DMS79 treated with DMSO at 0.1 percent for 48 hours (cell line): ENCODE results near the gene NINJ1.
A peak's percentile ranks its signal among the peaks of the same experiment; 100 is the strongest.

Experiments
- DNase-seq: peaks from one replicate; lab custom pipeline; 2025; lab: John Stamatoyannopoulos, UW

NINJ1 gene

DNA sequence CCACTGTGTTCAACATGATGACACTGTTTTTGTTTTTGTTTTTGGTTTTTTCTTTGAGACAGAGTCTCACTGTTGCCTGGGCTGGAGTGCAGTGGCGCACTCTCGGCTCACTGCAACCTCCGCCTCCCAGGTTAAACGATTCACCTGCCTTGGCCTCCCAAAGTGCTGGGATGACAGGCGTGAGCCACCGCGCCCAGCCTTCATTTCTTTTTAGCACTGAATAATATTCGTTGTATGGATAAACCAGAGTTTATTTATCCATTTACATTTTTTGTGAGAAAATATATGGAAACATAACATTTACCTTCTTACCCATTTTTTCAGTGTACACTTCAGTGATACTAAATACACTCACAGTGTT, 33.8 kb downstream of the NINJ1 start:
- no peak for DNase-seq

DNA sequence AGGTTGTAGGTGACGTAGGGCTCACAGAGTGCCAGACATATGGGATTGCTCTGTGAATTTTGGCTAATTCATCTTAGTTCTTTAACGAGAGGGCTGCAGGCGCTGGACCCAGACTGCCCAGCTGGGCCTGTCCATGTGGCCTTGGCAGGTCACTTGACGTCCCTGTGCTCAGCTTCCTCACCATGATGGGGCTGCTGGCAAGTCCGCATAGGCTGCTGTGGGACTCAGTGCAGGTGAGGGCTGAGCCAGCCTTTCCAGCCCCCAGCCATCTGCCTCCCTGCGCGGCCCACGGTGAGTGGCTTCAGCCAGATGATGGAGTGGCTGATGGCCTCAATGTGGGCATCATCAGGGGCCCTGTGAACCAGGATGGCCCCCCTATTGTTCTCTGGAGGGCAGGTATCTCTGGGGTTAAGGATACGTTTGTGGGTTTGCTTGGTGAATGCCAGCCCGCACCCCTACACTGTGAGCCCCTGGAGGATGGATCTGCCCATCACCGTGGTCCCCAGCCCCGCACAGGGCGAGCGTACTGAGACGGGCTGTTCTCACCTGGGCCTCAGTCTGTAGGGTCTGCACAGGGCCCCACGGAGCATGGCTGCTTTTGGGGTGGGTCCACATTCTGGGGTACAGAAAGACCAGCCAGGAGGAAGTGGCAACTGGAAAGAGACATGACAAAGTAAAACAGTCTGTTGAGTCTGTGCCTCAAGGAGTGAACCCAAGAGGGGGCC, 34.3 kb downstream of the NINJ1 start:
- DNase-seq, result no peak

DNA sequence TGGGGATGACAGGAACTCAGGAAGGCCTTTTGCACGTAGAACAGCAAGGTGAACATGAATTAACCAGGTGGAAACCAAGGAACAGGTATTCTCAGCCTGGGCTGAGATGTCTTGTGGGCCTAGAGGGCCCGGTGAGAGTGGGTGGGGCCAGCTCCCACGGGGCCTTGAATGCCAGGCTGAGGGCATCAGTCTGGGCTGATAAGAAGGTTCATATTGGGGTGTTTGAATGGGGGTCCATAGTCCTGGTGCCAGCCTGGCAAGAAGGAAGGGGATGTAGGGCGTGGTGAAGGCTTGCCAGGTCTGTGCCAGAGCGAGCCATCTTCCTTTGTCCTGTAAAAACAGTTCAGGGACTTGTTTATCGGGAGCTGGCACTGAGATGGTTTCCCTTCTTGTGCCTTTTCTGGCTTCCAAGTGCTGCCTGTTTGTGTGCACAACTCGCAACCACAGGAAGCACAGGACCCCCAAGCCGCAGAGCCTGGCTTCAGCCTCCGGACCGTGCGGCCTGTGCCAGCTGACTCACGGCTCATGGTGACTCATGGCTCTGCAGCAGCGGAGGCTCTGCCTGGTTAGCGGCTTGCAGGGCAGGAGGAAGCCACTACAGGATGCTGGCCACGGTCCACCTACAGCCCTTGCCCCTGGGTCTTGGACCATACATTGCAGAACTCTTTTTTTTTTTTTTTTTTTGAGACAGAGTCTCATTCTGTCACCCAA, 35.7 kb downstream of the NINJ1 start:
- no peak for DNase-seq

DNA sequence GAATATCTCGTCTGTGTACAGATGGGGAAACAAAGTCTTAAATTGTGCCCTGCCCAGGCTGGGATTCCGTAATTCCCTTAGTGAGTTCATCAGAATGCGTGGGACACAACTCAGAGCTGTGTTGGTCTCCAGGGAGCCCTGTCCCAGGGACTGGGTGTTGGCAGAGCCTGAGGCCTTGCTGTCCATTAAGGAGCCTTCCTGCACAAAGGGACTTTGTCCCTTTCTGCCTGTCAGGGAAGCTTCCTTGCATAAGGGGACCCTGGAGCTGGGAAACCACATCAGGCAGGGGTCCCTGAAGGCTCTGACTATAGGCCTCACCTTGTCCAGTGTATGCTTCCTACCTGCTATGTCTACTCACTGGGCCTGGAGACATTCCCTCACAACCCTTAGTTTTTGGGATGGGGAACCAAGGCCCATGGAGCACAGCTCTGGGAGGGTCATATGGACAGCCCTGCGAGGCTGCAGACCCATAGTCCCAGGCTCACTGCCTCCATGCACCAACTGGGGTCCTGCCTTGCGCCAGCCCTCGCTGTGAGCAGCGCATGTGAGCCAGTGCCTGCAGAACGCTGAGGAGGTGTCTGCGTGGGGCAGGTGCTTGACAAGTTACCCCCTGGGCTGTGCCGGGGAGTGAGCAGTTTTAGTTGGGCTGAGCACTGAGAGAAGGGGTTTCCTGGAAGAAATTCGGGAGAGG, 36.4 kb downstream of the NINJ1 start:
- DNase-seq, result no peak

DNA sequence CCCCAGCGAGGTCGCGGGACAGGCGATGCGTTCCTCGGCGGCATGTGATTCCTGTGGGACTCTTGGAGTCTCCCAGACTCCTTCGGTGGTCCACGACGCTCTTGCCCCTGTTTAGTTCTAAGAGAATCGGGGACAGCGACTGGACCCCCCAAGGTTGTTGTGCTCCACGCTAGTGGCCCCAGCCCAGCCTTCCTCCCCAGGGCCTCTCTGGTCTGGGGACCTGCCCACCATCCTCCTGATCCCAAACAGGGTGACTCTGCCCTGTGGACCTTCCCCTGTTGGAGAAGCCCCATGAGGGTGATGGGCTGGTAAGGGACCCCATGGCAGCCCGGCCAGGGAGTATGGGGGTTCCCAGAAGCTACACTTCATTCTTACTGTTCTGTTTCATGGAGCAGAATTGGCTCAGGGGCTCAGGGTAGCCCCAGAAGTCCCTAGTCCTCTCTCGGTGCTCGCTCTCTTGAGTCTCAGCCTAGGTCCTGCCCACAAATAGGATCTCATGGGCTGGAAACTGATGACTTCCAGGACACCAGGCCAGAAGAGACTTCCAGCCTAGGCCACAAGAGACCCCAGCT, 37.2 kb downstream of the NINJ1 start:
- DNase-seq, result no peak

DNA sequence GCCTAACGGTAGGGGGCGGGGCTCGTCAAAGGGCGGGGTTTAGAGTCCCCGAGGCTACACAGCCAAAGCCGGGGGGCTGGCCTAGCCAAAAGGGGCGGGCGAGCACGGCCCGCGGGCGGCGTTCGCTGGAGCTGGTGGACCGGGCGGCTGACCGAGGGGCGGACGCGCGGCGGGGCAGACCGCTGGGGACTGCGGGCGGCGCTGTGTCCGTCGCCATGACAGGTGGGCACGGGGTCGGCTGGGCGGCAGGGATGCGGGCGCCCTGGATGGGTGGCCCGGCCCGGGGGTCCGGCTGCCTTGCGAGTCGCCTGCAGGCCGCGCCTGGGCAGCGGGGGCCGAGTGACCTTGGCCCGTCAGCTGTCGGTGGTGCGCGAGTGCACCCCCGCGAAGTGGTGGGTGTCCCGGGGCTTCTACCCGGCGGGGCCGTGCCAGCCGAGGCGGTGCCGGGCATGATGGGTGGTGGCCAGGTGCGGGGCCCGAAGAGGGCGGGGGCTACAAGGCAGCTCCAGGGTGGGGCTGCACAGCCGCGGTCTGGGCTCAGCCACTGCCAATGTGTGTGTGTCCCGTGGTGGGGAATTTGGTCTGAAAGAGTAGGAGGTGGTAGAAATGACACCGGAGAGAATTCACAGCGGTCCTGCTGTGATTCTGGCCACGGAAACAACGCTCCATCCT, 37.8 kb downstream of the NINJ1 start, which contains the start of gene CARD19:
CARD19 (plus strand) TSS at position 87 of the 672 bp plus-strand sequence; CDS start at position 216, 129 bp downstream.
- no peak for DNase-seq

DNA sequence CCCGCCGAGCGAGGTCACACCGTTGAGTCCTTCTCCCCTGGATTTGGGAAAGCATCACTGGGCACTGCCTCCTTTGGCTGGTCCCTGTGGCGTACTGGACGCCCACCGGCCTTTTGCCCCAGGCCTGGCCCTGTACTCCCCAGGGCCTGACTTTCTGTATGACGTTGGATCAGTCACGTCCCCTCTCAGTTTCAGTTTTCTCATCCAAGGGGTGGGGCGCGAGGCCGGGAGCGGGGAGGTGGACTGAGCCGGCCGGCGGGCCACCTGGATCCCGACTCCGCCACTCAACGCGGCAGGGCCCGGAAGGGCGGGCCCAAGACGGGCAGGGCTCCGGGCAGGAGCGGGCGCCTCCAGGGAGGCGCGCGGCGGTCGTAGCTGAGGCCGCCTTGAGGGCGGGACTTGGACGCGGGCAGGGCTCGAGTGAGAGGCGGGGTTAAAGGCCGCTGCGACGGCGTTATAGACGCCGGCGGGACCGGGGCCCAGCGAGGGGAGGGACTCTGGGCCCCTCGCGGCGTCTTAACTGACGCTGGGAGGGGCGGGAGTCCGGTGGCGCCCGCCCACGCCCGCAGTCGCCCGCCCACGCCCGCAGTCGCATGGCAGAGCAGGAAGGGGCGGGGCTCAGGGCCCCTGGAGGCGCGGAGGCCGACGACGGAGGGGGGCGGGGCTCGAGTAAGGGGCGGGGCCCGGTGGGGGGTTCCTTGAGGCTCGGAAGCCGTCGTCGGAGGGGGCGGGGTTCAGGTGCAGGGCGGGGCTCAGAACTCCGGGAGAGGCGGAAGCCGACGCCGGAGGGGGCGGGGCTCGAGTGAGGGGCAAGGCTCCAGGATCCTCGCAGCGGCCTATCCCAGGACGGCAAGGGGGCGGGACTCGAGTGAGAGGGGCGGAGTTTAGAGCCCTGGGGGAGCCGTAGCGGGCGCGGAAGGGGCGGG, 38.6 kb downstream of the NINJ1 start:
- DNase-seq, result peak; percentile 79

DNA sequence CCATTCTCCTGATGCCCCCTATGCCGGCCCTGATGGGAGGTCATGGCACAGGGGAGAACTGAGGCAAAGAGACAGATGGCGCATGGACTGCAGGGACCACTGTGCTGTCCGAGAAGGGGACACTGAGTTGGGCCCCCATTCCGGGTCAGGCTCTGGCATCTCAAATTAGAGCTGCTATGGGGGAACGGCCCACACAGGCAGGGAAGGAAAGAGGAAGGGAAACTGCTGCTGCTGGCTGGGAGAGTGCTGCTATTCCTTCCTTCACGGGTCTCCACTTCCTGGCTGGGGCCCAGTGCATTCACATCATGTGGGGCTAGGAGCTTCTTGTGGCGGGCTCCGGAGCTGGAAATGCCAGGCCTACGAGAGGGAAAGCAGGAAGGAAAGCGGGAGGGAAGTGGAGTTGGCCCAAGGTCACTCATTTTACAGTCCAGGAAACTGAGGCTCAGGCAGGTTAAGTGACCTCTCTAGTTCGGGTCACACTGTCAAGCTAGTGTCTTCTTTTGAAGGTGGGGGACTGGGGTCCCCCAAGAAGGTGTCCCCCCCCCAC, 39.3 kb downstream of the NINJ1 start:
- no peak for DNase-seq

DNA sequence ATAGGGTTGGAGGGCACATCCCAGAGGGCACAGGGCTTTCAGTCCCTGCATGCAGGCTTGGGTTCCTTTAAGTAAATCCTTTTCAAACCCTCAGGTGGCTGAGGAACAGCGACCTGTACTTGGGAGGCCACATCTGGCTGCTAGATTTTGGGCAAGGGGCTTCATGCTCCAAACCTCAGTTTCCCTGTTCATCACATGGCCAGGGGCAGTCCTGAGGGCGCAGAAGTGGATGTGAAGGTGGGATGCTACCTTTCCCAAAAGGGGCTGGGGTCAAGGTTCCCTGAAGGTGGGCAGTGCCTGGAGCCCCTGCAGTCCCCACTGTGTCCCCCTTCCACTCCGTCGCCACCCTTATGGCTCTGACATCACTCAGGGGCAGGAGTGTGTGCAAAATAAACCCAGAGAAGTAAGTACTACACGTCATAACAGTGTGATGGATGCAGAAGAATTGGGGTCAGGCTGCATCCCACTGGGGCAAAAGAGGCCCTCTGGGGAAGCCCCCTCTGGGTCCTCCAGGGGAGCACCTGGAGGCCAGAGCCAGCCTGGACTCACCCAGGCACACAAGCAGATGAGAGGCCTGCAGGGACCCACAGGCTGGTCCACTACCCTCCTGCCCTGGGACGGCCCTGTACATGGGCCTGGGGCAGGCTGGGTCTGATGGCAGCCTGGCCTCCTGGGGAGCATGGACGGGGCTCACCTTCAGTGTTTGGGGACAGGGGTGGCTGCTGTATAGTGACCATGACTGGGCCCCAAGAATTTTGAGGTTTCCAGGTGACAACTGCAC, 40.0 kb downstream of the NINJ1 start:
- no peak for DNase-seq

DNA sequence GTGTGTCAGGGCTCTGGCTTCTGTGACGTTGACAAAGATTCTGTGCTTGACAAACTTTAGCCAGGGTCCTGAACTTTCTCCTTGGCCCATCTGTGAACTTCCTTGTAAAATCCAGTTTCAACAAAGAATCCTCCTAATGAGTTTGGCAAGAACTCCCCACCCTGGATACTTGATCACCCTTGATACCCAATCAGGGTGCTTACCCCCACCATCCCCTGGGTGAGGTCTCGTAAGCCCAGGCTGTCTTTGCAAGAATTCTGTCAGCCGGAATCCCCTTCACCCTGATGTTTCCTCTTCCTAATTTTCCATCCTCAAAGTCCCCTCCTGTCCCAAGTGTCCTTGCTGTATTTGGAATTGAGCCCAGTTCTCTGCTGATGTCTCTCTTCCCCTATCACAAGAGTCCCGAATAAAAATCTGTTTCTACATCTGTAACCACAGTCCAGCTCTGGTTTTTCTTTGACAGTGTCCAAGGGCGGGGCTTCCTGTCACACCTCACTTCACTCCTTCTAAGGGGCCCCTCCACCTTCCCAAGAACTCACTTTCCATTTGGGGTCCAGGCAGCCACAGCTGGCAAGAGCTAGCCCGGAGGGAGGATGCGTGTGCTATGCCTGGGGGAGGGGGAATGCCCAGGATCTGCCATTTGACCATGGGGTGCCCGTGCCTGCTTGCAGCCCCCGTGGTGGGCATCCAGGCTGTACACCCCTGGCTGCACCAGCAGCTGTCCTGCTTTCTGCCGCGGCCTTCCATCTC, 40.7 kb downstream of the NINJ1 start:
- peak; percentile 46 for DNase-seq

DNA sequence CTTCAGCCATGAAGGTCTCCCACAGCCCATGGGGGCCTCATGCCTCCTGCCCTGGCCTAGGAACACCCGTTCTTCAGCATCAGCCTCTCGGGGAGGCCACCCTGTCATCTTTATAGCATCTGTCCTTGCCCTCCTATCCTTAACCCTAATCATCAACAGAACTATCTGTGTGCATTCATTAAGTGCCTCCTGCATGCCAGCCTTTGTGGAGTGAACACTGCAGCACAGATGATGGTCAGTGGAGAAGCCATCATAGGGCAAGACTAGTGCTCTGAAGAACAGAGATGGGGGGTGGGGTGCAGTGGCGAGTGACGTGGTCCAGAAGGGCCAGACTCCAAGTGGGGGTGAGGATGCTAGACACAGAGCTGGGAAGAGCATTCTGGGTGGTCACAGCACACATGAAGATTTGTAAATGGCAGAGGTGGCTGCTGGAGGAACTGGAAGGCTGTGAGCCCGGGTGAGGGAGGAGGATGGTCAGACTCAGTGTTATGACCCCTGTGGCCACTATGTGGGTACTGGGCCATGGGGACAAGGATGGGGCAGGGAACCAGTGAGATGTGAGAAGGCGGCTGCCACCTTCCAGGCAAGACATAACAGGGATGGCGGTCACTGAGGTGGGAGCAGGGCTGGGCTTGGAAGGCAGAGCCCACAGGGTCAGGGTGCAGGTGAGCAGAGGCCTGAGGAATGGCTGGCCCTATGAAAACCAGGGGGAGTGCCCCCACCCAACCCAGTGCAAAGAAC, 41.6 kb downstream of the NINJ1 start:
- no peak for DNase-seq

DNA sequence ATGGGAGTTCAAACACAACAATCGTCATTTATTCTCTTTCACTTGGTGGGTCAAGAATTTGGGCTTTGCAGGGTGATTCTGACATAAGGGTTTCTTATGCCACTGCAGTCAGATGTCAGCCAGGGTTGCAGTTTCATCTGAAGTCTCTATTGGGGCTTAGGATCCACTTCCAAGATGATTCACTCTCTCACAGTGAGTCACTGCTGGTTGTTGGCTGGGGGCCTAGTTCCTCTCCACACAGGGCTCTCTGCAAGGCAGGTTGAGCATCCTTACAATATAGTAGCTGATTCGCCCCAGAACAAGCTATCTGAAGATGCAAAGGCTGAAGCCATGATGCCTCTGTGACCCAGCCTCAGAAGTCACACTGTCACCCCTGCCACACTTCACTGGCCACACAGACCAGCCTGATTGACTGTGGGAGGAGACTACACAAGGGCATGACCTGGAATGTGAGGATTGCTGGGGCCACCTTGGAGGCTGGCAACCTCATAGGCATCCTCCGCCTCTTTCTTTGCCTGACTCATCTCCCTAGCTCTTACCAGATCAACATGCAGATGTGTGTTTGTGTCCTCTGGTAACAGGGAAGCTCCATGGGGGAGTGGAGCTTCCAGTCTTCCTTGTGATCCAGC, 42.5 kb downstream of the NINJ1 start:
- DNase-seq, result no peak

DNA sequence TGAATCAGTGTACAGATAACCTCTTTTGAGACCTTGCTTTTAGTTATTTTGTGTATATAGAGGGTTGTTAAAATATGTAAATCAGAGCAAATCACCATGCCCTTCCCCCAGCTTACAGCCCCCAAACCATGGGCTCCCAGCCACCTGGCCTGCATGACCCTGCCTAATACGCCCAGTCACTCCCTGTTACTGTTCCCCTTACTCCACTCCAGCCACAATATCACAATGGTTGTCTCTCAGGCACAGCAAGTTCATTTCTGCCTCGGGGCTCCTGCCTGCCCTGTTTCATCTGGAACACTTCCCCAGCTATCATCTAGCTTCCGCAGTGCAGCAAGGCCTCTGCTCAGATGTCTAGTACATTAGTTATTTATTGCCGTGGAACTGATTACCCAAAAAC, 43.0 kb downstream of the NINJ1 start:
- no peak for DNase-seq

DNA sequence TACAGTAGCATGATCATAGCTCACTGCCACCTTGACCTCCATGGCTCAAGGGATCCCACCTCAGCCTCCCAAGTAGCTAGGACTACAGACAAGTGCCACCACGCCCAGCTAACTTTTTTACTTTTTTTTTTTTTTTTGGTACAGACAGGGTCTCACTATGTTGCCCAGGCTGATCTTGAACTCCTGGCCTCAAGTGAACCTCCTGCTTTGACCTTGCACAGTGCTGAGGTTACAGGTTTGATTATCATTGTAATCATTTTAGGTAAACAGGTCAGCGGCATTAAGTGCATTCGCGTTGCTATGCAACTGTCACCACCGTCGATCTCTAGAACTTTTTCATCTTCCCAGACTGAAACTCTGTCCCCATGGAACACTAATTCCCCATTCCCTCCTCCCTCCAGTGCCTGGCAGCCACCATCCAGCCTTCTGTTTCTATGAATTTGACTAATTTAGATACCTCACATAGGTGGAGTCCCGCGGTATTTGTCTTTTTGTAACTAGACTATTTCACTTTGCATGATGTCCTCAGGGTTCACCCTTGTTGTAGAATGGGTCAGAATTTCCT, 43.9 kb downstream of the NINJ1 start:
- no peak for DNase-seq

DNA sequence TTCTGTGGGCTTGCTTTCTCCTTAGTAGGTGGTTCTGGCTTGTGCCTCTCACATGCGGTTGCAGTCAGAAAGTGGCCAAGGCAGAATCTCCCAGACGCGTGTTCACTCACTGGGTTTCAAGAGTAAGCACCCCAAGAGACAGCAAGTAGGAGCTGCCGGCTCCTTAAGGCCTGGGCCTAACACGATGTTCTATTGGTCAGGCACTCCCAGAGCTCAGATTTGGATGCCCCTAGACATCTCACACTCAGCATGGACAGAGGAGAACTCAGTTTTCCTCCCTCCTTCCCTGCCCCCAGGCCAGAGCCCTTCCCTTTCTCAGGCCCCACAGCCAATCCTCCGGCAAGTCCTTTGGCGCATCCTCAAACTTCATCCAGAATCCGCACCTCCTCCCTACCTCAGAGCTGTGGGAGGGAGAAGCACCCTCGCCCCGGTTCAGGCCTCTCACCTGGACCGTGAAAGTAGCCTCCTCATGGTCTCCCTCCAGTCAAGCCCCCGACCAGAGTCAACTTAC, 44.5 kb downstream of the NINJ1 start:
- no peak for DNase-seq

DNA sequence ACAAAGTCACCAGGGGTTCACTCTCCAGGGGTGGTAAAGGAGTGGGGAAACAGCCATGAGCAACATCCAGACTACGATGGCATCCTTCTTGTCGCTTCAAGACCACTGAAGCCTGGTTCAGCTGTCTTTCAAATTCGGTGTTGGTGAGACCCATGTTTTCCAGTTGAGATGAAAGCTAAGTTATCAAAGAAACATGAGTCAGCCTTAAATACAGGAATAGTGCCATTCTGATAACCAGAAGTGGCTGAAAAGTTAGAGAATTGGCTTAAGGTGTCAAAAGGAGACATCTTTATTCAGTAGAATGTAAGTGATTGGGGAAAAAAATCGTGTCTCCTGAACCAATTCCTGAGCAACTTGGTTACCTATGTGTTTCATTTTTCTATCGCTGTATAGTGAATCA, 45.0 kb downstream of the NINJ1 start:
- no peak for DNase-seq

DNA sequence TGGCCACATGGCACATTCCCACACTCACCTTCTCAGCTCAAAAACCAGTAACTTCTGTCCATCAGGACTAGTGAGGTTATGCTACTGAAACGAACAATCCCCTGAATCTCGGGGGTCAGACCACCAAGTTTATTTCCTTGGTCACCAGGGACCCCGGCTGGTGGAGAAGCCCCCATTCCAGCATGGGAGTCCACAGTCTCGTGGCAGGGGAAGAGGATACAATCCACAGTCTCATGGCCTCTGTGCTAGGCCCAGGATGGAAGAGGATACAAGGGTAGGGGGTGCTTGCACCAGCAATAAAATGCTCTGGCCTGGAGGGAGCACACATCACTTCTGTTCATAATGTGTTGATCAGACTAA, 45.4 kb downstream of the NINJ1 start:
- DNase-seq, result no peak
